Measurements from ENCODE around the gene FGR.
"Not testable (repeated sequence)": the region's sequence is repeated elsewhere in the genome, so short reads cannot be mapped to it uniquely, and the experiment has no call there.

DNA sequence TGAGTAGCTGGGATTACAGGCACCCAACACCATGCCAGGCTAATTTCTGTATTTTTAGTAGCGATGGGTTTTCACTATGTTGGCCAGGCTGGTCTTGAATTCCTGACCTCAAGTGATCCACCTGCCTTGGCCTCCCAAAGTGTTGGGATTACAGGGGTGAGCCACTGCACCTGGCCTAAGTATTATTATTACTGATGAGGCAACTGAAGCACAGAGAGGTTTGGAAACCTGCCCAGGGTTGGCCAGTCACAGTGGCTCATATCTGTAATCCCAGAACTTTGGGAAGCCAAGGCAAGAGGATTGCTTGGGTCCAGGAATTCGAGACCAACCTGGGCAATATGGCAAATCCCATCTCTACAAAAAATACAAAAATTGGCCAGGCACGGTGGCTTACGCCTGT lies 7.3 kb downstream of the FGR start:
- TF ChIP-seq CTCF (conservative IDR thresholded peaks at IDR 0.05); ZFX (IDR thresholded peaks at IDR 0.05): not testable (repeated sequence)
